GM12878 (cell line): ENCODE measurements around the gene CYB5D1. TPM values are rescaled to one million over a fixed set of nuclear protein-coding genes. Genes with fewer than 3 reads are reported as not detected.

Experiments used
- ATAC-seq: fragments of 200-7000 bp; cut with Tn5 transposase; 3 replicates; pipeline ENCODE4 v1.9.1; 2020; ENCODE audit warnings: mild to moderate bottlenecking, moderate library complexity
- BruUV-seq: library from RNA; stranded (reverse); fragments of 400-500 nt; replicated peaks from 2 replicates; lab custom pipeline; 2021; lab: Mats Ljungman, UMichigan
- CTCF ChIA-PET: fragments of 300-600 bp; sonication (Branson Sonifier 250); formaldehyde crosslinking; extraction: SDS; loops from one replicate; lab custom pipeline; 2021; ENCODE audit warnings: inconsistent platforms; lab: Yijun Ruan, JAX
- POLR2A ChIA-PET: fragments of 350-600 bp; formaldehyde crosslinking; extraction: SDS; loops from one replicate; lab custom pipeline; 2021; ENCODE audit warnings: inconsistent platforms; lab: Charles Lee
- RAD21 ChIA-PET: fragments of 300-600 bp; sonication (Branson Sonifier 250); formaldehyde crosslinking; loops from one replicate; lab custom pipeline; 2023; ENCODE audit warnings: antibody characterized with exemption; ENCODE audit not compliant: unreplicated experiment; lab: Charles Lee
- SMC1A ChIA-PET: fragments of 300-600 bp; sonication (Branson Sonifier 250); formaldehyde crosslinking; loops from one replicate; lab custom pipeline; 2023; ENCODE audit not compliant: unreplicated experiment, uncharacterized antibody; lab: Charles Lee
- DNase-seq: peaks from one replicate; pipeline ENCODE4 v3.0.0-alpha.2; 2011; ENCODE audit warnings: low read depth, low spot score
- FAIRE-seq: peaks from 3 replicates; lab custom pipeline; 2011; peaks lifted over from hg19 to GRCh38; lab: Jason Lieb, UNC
- H2AFZ ChIP-seq: 2 replicates; pipeline ENCODE4 v1.6.0; 2011; ENCODE audit warnings: low read depth, low read length, control low read depth; ENCODE audit not compliant: control insufficient read depth
- H3K27ac ChIP-seq: 2 replicates; pipeline ENCODE4 v1.5.1; 2011; ENCODE audit warnings: control low read depth; ENCODE audit not compliant: control insufficient read depth, insufficient read depth
- H3K27me3 ChIP-seq, 2 experiments: replicated peaks in 1 of 2; 2 replicates each; pipeline versions ENCODE4 v1.6.0 to v1.6.1; 2011; ENCODE audit warnings: low read length in 1 of 2; ENCODE audit not compliant: control insufficient read depth in 2 of 2, insufficient read depth in 2 of 2
- H3K36me3 ChIP-seq, 2 experiments: 2 replicates each; pipeline ENCODE4 v1.5.1; 2011; ENCODE audit warnings: low read length in 1 of 2; ENCODE audit not compliant: control insufficient read depth in 2 of 2, insufficient read depth in 2 of 2
- H3K4me1 ChIP-seq: 2 replicates; pipeline ENCODE4 v1.6.1; 2011; ENCODE audit warnings: mild to moderate bottlenecking, low read length, moderate library complexity, mixed read lengths; ENCODE audit not compliant: control insufficient read depth, insufficient read depth
- H3K4me2 ChIP-seq: 2 replicates; pipeline ENCODE4 v1.6.0; 2011; ENCODE audit warnings: control low read depth; ENCODE audit not compliant: control insufficient read depth, insufficient read depth
- H3K4me3 ChIP-seq: fragments of 200-600 bp; sonication (generic); 2 replicates; pipeline ENCODE4 v1.5.1; 2016
- H3K79me2 ChIP-seq: 2 replicates; pipeline ENCODE4 v1.6.0; 2011; ENCODE audit warnings: low read length; ENCODE audit not compliant: control insufficient read depth, insufficient read depth
- H3K9ac ChIP-seq: 2 replicates; pipeline ENCODE4 v1.8.0; 2011; ENCODE audit warnings: low read length, control low read depth, mixed read lengths; ENCODE audit not compliant: control insufficient read depth, insufficient read depth
- H3K9me3 ChIP-seq: replicated peaks from 3 replicates; pipeline ENCODE4 v1.5.1; 2011; ENCODE audit warnings: mild to moderate bottlenecking, low read length; ENCODE audit not compliant: control insufficient read depth, insufficient read depth
- H4K20me1 ChIP-seq: 2 replicates; pipeline ENCODE4 v1.6.0; 2011; ENCODE audit not compliant: control insufficient read depth, insufficient read depth
- BMI1 ChIP-seq: fragments of 450-650 bp; IDR thresholded peaks from 2 replicates; pipeline ENCODE4 v1.6.1; 2016; ENCODE audit warnings: mild to moderate bottlenecking, moderate library complexity, borderline replicate concordance
- CEBPZ ChIP-seq: fragments of 150-350 bp; IDR thresholded peaks from 2 replicates; pipeline ENCODE4 v1.6.1; 2016; ENCODE audit warnings: low read depth, low read length
- E2F8 ChIP-seq: fragments of 450-650 bp; IDR thresholded peaks from 2 replicates; pipeline ENCODE4 v1.6.1; 2018; ENCODE audit warnings: mild to moderate bottlenecking, low read depth, moderate library complexity; ENCODE audit not compliant: partially characterized antibody
- IKZF1 ChIP-seq: fragments of 450-650 bp; conservative IDR thresholded peaks from 2 replicates; pipeline ENCODE4 v1.6.1; 2017; ENCODE audit warnings: antibody characterized with exemption, mild to moderate bottlenecking
- MAX ChIP-seq: IDR thresholded peaks from 2 replicates; pipeline ENCODE4 v1.6.1; 2012; ENCODE audit warnings: low read depth, low read length, improper control_type of control experiment
- NFXL1 ChIP-seq: fragments of 450-650 bp; IDR thresholded peaks from 2 replicates; pipeline ENCODE4 v1.6.1; 2017; ENCODE audit warnings: antibody characterized with exemption, mild to moderate bottlenecking, borderline replicate concordance
- NFYB ChIP-seq: IDR thresholded peaks from 2 replicates; pipeline ENCODE4 v1.6.1; 2011; ENCODE audit warnings: low read depth, mild to moderate bottlenecking, low read length, improper control_type of control experiment, moderate library complexity; ENCODE audit not compliant: insufficient read depth
- PML ChIP-seq: IDR thresholded peaks from 2 replicates; pipeline ENCODE4 v1.6.1; 2012; ENCODE audit warnings: low read length, inconsistent platforms
- SMAD1 ChIP-seq: fragments of 450-650 bp; IDR thresholded peaks from 2 replicates; pipeline ENCODE4 v1.6.1; 2018; ENCODE audit warnings: mild to moderate bottlenecking, low read depth; ENCODE audit not compliant: partially characterized antibody
- TAF1 ChIP-seq: IDR thresholded peaks from 2 replicates; pipeline ENCODE4 v1.6.1; 2011; ENCODE audit warnings: mild to moderate bottlenecking, low read depth, low read length, borderline replicate concordance
- TCF3 ChIP-seq: IDR thresholded peaks from 2 replicates; pipeline ENCODE4 v1.6.1; 2012; ENCODE audit warnings: low read depth, mild to moderate bottlenecking, low read length, borderline replicate concordance; ENCODE audit not compliant: insufficient read depth
- ZNF24 ChIP-seq: fragments of 450-650 bp; IDR thresholded peaks from 2 replicates; pipeline ENCODE4 v1.6.1; 2017; ENCODE audit warnings: antibody characterized with exemption, mild to moderate bottlenecking
- WGBS: methylation state at CpG from one replicate; pipeline ENCODE4 v1.1.6; 2016; ENCODE audit warnings: low lambda C conversion rate; ENCODE audit not compliant: insufficient replicate concordance, insufficient coverage; ENCODE audit errors: missing lambda C conversion rate; 5-methylcytosine and 5-hydroxymethylcytosine counted together
- in situ Hi-C: fragments of 300-500 bp; cut with MboI; formaldehyde crosslinking; loops from 9 replicates; pipeline ENCODE4 v1.14.3; 2018; ENCODE audit warnings: mixed read lengths
- intact Hi-C: fragments of 100-400 bp; cut with micrococcal nuclease; formaldehyde crosslinking; loops from one replicate; pipeline ENCODE4 v1.14.2; 2022; ENCODE audit not compliant: unreplicated experiment
- polyA plus RNA-seq, 11 experiments: library from polyadenylated mRNA; depleted of rRNA in 4 of 11; unstranded in 6 of 11; stranded (reverse) in 5 of 11; fragments of >200 nt; fragmentation: Nextera tagmentation in 4 of 11; fragmentation: Illumina TruSeq in 1 of 11; extraction: Ambion mirVana in 4 of 11; extraction: Trizol in 1 of 11; gene quantifications; 1 replicate in 1 of 11; 2 replicates in 10 of 11; pipeline versions ENCODE4 v1.2.1 to v1.2.3, GENCODE V29; 2011 to 2016; ENCODE audit warnings: inconsistent platforms in 2 of 11, missing spikeins in 2 of 11, low read depth in 1 of 11
- total RNA-seq, 4 experiments: library from RNA; depleted of rRNA in 3 of 4; stranded (reverse); fragments of >200 nt in 3 of 4; fragmentation: Illumina TruSeq in 1 of 4; extraction: Trizol in 1 of 4; gene quantifications; 2 replicates each; pipeline versions ENCODE4 v1.2.1 to v1.2.3, GENCODE V29; 2013 to 2021

CYB5D1 gene
- total and polyA plus RNA-seq, 10 of the 15 experiments (the other 5 are each of a cell fraction or from before 2014, with no cell fraction given): 1.6 to 8.7 (median 6.4) TPM

- TF ChIP-seq BMI1 (no peak), NFXL1 (no peak), MAX (no peak)
- TF ChIP-seq, all 136 proteins: peak for 5
Observed at GRCh38 chr17:7837408-7838088, 20.3 kb upstream of the CYB5D1 start (continued).

- WGBS: 30% methylated on average over 7 of the region's 12 CpGs
- CTCF ChIA-PET: interaction anchor here (0.7 to 2.5 kb wide), 5 partner anchors 12 to 152 kb away, joined by 3 to 8 read pairs (median 7); no protein-coding TSS in a partner anchor
- SMC1A ChIA-PET: interaction anchor here (0.7 to 1.4 kb wide), 3 partner anchors 19 to 152 kb away, joined by 3 to 5 read pairs (median 4); partner anchors contain the start of genes CYB5D1 and NAA38
- DNase-seq (no peak), ATAC-seq (no peak), FAIRE-seq (no peak)
- Histone ChIP-seq H4K20me1 (no peaks in the 10 kb centered on the region; the same call in 1 of the 2 replicates), H3K4me2 (peak overlapping the region; percentile 98), H3K4me3 (peak overlapping the region; percentile 100), H3K9ac (no peak overlapping the region), H2AFZ (no peak overlapping the region), H3K9me3 (no peaks in the 10 kb centered on the region), H3K27ac (peak overlapping the region; percentile 76), H3K79me2 (peaks cover 48% of the 10 kb centered on the region), H3K4me1 (peaks cover 33% of the 10 kb centered on the region), H3K36me3 (peaks cover 0 to 5% of the 10 kb centered on the region in 2 experiments; a peak in 1 of 4 replicates), H3K27me3 (no peaks in the 10 kb centered on the region)
- intact Hi-C loops: no loop called here
- RAD21 ChIA-PET: interaction anchor here (1.2 to 5.4 kb wide), 5 partner anchors 13 to 93 kb away, joined by 3 to 44 read pairs (median 5); partner anchors contain the start of genes CNTROB, CYB5D1, NAA38 and TMEM88
- POLR2A ChIA-PET: interaction anchor here (0.5 to 1.9 kb wide), 11 partner anchors 18 to 152 kb away, joined by 3 to 11 read pairs (median 3); partner anchors contain the start of genes CNTROB, CYB5D1, KCNAB3 and NAA38
- BruUV-seq: no TSS peak
- in situ Hi-C loops: no loop called here
- TF ChIP-seq TAF1 (no peak), IKZF1 (no peak), E2F8 (no peak), NFYB (no peak), SMAD1 (no peak), TCF3 (peak; percentile 7; the same call in 1 of the 2 replicates), BMI1 (no peak), PML (no peak), CEBPZ (no peak), ZNF24 (no peak)
Observed at GRCh38 chr17:7838090-7839075, 19.4 kb upstream of the CYB5D1 start.
